Measurements from ENCODE around the gene ERI3.
"Not testable (repeated sequence)": the region's sequence is repeated elsewhere in the genome, so short reads cannot be mapped to it uniquely, and the experiment has no call there.

The ERI3 gene

GRCh38 chr1:44212355-44213221 lies 142.5 kb downstream of the ERI3 start:
- DNase-seq: no peak

DNA sequence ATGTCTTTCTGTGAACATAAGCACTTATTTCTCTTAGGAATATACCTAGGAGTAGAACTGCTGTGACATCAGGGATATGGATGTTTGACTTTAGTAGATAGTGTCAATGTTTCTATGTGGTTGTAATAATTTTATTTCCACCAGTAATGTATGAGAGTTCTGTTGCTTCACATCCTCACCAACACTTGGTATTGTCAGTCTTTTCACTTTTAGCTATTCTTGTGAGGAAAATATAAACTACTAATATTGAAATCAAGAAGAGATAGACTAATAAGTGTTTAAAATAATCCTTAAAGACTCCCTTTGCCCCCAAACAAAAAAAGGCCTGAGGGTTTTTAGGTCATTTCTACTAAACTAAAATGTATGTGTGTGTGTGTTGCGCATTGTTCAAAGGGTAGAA lies 144.5 kb downstream of the ERI3 start:
- no peak for DNase-seq

- DNase-seq: no peak
These were observed 146.8 kb downstream of the ERI3 start for GRCh38 chr1:44208226-44208625.

DNA sequence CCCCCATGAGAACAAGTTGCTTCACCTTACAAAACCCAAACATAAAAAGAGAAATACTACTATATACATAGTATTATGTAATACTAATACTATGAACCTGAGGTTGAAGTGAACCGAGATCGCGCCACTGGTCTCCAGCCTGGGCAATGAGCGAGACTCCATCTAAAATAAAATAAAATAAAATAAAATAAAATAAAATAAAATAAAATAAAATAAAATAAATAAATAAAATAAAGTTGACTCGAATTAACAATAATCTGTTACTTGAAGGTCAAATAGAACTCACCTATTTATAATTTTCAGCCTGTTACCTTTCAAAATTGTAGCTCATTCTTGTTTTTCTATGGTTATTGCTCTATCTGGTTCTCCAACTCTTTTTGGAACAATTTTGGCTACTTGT lies 148.5 kb downstream of the ERI3 start:
- not testable (repeated sequence) for DNase-seq

GRCh38 chr1:44200336-44200735 lies 154.7 kb downstream of the ERI3 start:
- DNase-seq: no peak

DNA sequence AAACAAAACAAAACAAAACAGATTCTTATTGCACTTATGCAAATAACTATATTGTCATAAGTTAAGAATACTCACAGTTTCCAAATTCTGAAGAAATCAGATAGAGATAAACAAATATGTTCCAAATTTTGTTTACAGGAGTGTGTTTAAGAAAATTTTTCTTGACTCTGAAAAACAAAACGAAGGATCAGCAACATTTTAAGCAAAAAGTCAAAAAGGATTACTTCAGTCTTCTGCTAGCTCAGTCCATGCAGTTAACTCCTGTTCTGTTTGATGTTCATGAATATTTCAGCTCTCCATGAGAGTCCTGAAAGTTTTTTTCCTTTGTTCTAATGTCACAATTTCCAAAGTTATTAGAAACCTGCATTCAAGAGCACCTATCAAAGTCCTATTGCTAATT lies 180.4 kb downstream of the ERI3 start:
- no peak for DNase-seq
